Peyer's patch (tissue), 4 donors: Measurements from ENCODE around the gene POMGNT1.

Source experiments
- POLR2A ChIP-seq, 2 donors: fragments of 450-650 bp; IDR thresholded peaks; one replicate each; pipeline ENCODE4 v1.5.1; 2017; ENCODE audit warnings: antibody characterized with exemption in 2 of 2, mild to moderate bottlenecking in 2 of 2, moderate library complexity in 2 of 2
- TF ChIP-seq, protein P1 (sequence below), 6 experiments: fragments of 450-650 bp in 4 of 6; fragments of 200-600 bp in 2 of 6; sonication (generic) in 1 of 6; IDR thresholded peaks; one replicate each; pipeline ENCODE4 v1.5.1; 2017 to 2019; ENCODE audit warnings: antibody characterized with exemption in 6 of 6, mild to moderate bottlenecking in 3 of 6, moderate library complexity in 1 of 6

GRCh38 chr1:46153732-46154131 is 44.5 kb downstream of the POMGNT1 start:
- TF ChIP-seq, protein P1, sequence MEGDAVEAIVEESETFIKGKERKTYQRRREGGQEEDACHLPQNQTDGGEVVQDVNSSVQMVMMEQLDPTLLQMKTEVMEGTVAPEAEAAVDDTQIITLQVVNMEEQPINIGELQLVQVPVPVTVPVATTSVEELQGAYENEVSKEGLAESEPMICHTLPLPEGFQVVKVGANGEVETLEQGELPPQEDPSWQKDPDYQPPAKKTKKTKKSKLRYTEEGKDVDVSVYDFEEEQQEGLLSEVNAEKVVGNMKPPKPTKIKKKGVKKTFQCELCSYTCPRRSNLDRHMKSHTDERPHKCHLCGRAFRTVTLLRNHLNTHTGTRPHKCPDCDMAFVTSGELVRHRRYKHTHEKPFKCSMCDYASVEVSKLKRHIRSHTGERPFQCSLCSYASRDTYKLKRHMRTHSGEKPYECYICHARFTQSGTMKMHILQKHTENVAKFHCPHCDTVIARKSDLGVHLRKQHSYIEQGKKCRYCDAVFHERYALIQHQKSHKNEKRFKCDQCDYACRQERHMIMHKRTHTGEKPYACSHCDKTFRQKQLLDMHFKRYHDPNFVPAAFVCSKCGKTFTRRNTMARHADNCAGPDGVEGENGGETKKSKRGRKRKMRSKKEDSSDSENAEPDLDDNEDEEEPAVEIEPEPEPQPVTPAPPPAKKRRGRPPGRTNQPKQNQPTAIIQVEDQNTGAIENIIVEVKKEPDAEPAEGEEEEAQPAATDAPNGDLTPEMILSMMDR (IDR thresholded peaks at IDR 0.05) = no peak
- no peak for TF ChIP-seq POLR2A (IDR thresholded peaks at IDR 0.05)
